ENCODE results near the gene FAM114A2. TPM values are rescaled to one million over a fixed set of nuclear protein-coding genes. Genes with fewer than 3 reads are reported as not detected.
"Not testable (repeated sequence)": the region's sequence is repeated elsewhere in the genome, so short reads cannot be mapped to it uniquely, and the experiment has no call there.

FAM114A2 gene
- total RNA-seq, 2 experiments from 2014 or later = 17.8 to 23.1 TPM

DNA sequence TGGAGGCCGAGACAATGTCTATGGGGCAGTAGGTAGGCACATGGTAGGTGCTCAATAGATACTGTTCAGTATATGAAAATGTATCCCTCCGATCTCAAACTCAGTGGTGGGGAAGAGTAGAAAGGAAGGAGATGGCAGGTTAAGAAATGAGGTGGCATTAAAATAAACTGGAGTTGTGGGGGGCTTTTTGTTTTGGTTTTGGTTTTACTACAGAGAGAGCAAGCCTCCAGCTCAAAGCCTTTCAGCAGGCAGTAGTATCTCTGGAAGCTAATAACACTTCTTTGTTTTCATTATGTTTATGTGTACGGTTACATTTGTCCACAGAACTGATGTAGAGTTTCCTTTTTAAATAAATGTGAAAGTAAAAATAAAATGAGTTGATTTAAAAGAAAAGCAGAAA, 8.6 kb upstream of the FAM114A2 start:
- ChIA-PET POLR2A (interaction anchor here (2.5 kb wide), 1 partner anchor 8 kb away, joined by 13 read pairs; the partner anchor contains the start of genes FAM114A2 and MFAP3), CTCF (interaction anchor here (1.5 to 1.8 kb wide), 2 partner anchors 9 to 25 kb away, joined by 4 to 6 read pairs; partner anchors contain the start of genes FAM114A2 and MFAP3)
- ATAC-seq (no peak), DNase-seq (no peak)
- no peaks in the 10 kb centered on the region for H3K27me3 Mint-ChIP-seq (ENCODE audit: low read depth)
- H3K4me1 Mint-ChIP-seq (ENCODE audit: low read depth) = peaks cover 34% of the 10 kb centered on the region
- H3K27ac Mint-ChIP-seq = peak overlapping the region; percentile 14
- no peaks in the 10 kb centered on the region for H3K9me3 Mint-ChIP-seq (ENCODE audit: insufficient read depth)
- no peak overlapping the region for H3K4me3 Mint-ChIP-seq
- H3K36me3 Mint-ChIP-seq (ENCODE audit: low read depth) = peaks cover 33% of the 10 kb centered on the region

DNA sequence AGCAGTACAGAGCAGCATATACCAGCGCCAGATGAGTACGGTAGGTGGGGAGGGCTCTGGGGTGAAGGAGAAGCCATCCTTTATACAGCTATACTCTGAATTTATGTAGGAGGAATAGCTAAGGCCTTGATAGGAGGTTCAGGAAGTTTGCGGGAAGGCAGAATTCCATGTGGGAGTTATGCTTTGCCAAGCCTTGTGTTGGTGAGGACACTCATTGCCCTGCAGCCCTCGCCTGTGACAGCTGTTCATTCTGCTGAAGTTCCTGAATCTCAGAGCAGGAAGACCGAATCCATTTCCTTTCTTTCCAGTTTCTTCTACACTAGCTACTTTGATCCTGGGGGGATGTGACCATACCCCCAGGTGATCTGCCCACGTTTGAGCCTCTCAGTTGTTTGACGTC, 7.8 kb upstream of the FAM114A2 start:
- ChIA-PET CTCF (interaction anchor here (1.8 kb wide), 1 partner anchor 26 kb away, joined by 6 read pairs; no protein-coding TSS in a partner anchor), POLR2A (no interaction called here)
- no peaks in the 10 kb centered on the region for H3K9me3 Mint-ChIP-seq (ENCODE audit: insufficient read depth)
- no peak for DNase-seq
- ATAC-seq = no peak
- peaks cover 28% of the 10 kb centered on the region for H3K36me3 Mint-ChIP-seq (ENCODE audit: low read depth)
- H3K4me3 Mint-ChIP-seq = no peak overlapping the region
- peaks cover 40% of the 10 kb centered on the region for H3K4me1 Mint-ChIP-seq (ENCODE audit: low read depth)
- no peaks in the 10 kb centered on the region for H3K27me3 Mint-ChIP-seq (ENCODE audit: low read depth)
- no peak overlapping the region for H3K27ac Mint-ChIP-seq

DNA sequence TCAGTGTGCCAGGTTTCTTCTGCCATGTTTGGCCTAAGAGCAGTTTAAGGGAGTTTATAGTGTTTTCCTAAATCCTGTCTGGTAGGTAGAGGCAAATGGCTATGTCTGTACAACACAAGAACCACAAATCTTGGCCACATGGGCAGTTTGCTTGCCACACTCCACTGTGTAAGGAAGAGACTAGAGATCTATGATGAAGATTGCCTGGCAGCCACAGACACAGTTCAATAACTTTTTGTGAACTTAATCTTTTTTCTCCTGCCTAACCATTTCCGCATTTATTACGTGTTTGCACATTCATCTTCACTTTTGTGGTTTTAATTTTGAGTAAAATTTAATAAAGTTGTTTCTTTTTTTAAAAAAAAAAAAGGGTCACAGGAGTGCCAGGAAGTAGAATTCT, 5.9 kb upstream of the FAM114A2 start:
- CTCF ChIA-PET = interaction anchor here (1.5 kb wide), 1 partner anchor 14 kb away, joined by 4 read pairs; no protein-coding TSS in a partner anchor
- Mint-ChIP-seq H3K4me3 (no peak overlapping the region), H3K27me3 (ENCODE audit: low read depth) (no peaks in the 10 kb centered on the region), H3K27ac (no peak overlapping the region), H3K4me1 (ENCODE audit: low read depth) (peaks cover 54% of the 10 kb centered on the region), H3K9me3 (ENCODE audit: insufficient read depth) (no peaks in the 10 kb centered on the region), H3K36me3 (ENCODE audit: low read depth) (peaks cover 18% of the 10 kb centered on the region)
- DNase-seq (no peak), ATAC-seq (no peak)
- POLR2A ChIA-PET = no interaction called here

DNA sequence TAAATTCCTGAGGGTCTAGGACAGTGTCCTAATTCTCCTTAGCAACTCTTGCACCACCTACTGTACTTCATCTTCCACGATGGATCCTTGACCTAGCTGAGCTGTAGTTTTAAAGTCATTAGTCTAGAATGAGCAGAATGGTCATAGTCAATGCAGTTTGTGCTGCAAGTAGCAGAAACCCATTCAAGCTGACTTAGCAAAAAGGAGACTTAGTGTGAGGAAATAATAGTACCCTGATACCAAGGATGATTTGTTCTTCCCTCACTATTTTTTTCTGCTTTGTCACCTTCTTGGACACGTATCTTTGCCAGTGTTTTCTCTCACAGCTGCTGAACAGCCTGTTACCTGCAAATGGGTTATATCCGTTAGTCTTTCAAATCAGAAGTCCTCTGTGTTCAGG, 5.4 kb upstream of the FAM114A2 start:
- H3K36me3 Mint-ChIP-seq (ENCODE audit: low read depth) = peaks cover 18% of the 10 kb centered on the region
- peaks cover 59% of the 10 kb centered on the region for H3K4me1 Mint-ChIP-seq (ENCODE audit: low read depth)
- CTCF ChIA-PET = interaction anchor here (0.8 to 1.5 kb wide), 2 partner anchors 15 to 28 kb away, joined by 3 to 4 read pairs; no protein-coding TSS in a partner anchor

DNA sequence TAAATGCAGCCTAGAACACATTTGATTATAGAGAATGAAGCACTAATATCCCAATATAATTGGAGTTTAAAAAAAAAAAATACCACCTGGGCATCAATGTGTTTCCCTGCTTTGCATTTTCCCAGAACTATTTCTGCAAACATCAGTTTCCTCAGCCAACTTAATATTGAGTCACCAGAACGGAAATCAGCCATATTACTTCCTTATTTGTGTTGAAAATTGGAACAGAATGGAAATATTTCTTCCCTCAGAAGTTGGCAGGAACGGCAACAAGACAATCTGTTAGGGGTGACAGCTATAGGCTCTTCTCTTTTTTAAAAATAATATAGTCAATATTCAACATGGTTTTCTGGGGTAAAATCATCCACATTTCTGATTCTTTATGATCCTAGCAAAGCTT, 4.1 kb upstream of the FAM114A2 start:
- Mint-ChIP-seq H3K36me3 (ENCODE audit: low read depth) (peaks cover 21% of the 10 kb centered on the region), H3K27me3 (ENCODE audit: low read depth) (no peaks in the 10 kb centered on the region), H3K4me3 (no peak overlapping the region), H3K9me3 (ENCODE audit: insufficient read depth) (no peaks in the 10 kb centered on the region), H3K4me1 (ENCODE audit: low read depth) (peaks cover 63% of the 10 kb centered on the region), H3K27ac (no peak overlapping the region)
- DNase-seq = no peak
- ATAC-seq = no peak
- CTCF ChIA-PET = interaction anchor here (1.7 kb wide), 1 partner anchor 29 kb away, joined by 10 read pairs; no protein-coding TSS in a partner anchor
- POLR2A ChIA-PET = no interaction called here

More for the DNA sequence above, 5.4 kb upstream of the FAM114A2 start:
- DNase-seq (no peak), ATAC-seq (no peak)
- H3K4me3 Mint-ChIP-seq = no peak overlapping the region
- no peaks in the 10 kb centered on the region for H3K9me3 Mint-ChIP-seq (ENCODE audit: insufficient read depth)
- POLR2A ChIA-PET = no interaction called here
- no peak overlapping the region for H3K27ac Mint-ChIP-seq
- no peaks in the 10 kb centered on the region for H3K27me3 Mint-ChIP-seq (ENCODE audit: low read depth)

DNA sequence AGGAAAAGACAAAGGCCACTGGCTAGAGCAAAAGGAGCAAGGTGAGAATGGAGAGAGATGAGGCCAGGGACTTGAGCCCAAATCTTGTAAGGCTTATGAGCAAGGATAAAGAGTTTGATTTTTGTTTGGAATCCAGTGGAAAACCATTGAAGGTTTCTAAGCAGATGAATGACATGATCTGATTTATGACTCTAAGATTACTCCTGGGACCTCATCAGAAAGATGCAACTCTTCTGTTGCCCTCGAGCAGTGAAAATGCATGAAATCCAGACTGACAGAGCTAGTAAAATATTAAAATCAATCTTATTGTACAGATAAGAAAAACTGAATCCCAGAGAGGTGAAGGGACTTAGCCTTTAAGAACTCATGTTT, 734 bp upstream of the FAM114A2 start:
- ATAC-seq = no peak
- POLR2A ChIA-PET = interaction anchor here (0.6 to 2.4 kb wide), 14 partner anchors 9 to 897 kb away, joined by 3 to 16 read pairs (median 6); partner anchors contain the start of gene GALNT10
- Mint-ChIP-seq H3K27me3 (ENCODE audit: low read depth) (no peaks in the 10 kb centered on the region), H3K9me3 (ENCODE audit: insufficient read depth) (no peaks in the 10 kb centered on the region), H3K27ac (peak overlapping the region; percentile 97), H3K4me3 (peak overlapping the region; percentile 87), H3K4me1 (ENCODE audit: low read depth) (peaks cover 52% of the 10 kb centered on the region), H3K36me3 (ENCODE audit: low read depth) (peaks cover 12% of the 10 kb centered on the region)
- DNase-seq = no peak
- CTCF ChIA-PET = interaction anchor here (0.8 to 4.4 kb wide), 6 partner anchors 8 to 154 kb away, joined by 3 to 23 read pairs (median 4); no protein-coding TSS in a partner anchor

DNA sequence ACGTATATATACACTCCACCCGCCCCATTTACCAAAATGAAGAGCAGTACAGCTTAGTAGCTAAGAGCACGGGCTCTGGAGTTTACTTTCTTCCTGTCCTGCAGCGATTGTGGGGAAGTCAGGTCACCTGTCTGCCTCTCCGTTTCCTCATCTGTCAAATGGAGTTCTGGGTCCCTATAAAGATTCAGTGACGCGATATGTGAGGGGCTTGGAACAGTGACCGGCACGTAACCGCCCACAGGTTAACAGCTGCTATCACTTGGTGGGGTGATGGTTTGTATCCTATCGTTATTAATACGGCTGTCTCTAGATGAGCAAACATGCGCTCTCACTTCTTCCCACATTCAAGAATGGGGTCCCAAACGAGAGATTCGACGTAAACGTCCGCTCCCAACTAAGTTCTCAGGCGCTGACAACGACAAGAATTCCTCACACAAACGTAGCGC, 426 bp downstream of the FAM114A2 start:
- Mint-ChIP-seq H3K36me3 (ENCODE audit: low read depth) (peaks cover 12% of the 10 kb centered on the region), H3K27ac (peak overlapping the region; percentile 97), H3K4me3 (peak overlapping the region; percentile 87), H3K4me1 (ENCODE audit: low read depth) (peaks cover 44% of the 10 kb centered on the region), H3K27me3 (ENCODE audit: low read depth) (no peaks in the 10 kb centered on the region), H3K9me3 (ENCODE audit: insufficient read depth) (no peaks in the 10 kb centered on the region)
- POLR2A ChIA-PET = interaction anchor here (0.7 to 2.4 kb wide), 16 partner anchors 10 to 898 kb away, joined by 3 to 16 read pairs (median 4); partner anchors contain the start of gene GALNT10
- DNase-seq = peak; percentile 63
- CTCF ChIA-PET = interaction anchor here (0.8 to 4.4 kb wide), 6 partner anchors 10 to 73 kb away, joined by 3 to 23 read pairs (median 4); no protein-coding TSS in a partner anchor
- peak; percentile 62 for ATAC-seq

DNA sequence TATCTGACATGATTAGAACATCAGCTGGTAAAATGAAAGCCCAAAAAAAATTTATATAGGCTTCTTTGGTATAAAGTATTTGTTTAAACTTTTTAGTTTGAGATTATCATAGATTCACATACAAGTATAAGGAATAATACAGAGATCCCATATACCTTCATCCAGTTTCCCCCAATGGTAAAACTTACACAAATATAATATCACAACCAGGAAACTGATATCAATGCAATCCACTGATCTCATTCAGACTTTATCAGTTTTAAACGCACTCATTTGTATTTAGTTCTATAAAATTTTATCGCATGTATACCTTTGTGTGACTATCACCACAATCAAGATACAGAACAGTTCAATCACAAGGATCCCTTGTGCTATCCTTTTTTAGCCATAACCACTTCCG, 3.8 kb downstream of the FAM114A2 start:
- H3K4me3 Mint-ChIP-seq = no peak overlapping the region
- H3K36me3 Mint-ChIP-seq (ENCODE audit: low read depth) = peaks cover 24% of the 10 kb centered on the region
- no peak for ATAC-seq
- peaks cover 24% of the 10 kb centered on the region for H3K4me1 Mint-ChIP-seq (ENCODE audit: low read depth)
- DNase-seq = no peak
- no peak overlapping the region for H3K27ac Mint-ChIP-seq
- H3K9me3 Mint-ChIP-seq (ENCODE audit: insufficient read depth) = no peaks in the 10 kb centered on the region
- CTCF ChIA-PET = interaction anchor here (1.0 kb wide), 1 partner anchor 36 kb away, joined by 3 read pairs; no protein-coding TSS in a partner anchor
- H3K27me3 Mint-ChIP-seq (ENCODE audit: low read depth) = no peaks in the 10 kb centered on the region
- POLR2A ChIA-PET = no interaction called here

DNA sequence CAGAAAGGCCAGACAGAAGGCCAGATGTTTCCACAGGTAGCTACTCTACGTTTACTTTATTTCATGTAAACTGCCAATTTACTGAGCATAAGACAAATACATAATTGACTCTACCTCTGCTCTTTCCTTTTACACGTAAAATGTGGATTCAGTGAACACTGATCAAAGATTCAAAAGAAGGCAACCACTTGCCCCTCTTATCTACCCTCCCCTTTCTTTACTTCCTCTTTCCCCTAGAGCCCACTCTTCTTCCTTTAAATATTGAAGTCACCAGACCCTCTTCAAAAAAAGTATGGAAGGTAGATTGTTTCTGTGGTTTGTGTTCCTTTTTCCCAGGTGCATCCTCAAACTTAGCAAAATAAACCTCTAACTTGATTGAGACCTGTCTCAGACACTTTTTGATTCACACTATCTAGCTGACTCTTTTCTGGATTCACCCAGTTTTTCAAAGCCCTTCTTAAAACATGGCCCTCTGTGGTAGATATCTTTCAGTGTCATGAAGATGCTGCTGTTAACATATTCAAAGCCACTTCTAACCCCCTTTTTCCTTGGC, 6.7 kb downstream of the FAM114A2 start:
- peaks cover 21% of the 10 kb centered on the region for H3K36me3 Mint-ChIP-seq (ENCODE audit: low read depth)
- no peaks in the 10 kb centered on the region for H3K27me3 Mint-ChIP-seq (ENCODE audit: low read depth)
- H3K27ac Mint-ChIP-seq = no peak overlapping the region
- DNase-seq = no peak
- POLR2A ChIA-PET = interaction anchor here (0.5 kb wide), 1 partner anchor 429 kb away, joined by 3 read pairs; no protein-coding TSS in a partner anchor
- no peak overlapping the region for H3K4me3 Mint-ChIP-seq
- peaks cover 3% of the 10 kb centered on the region for H3K4me1 Mint-ChIP-seq (ENCODE audit: low read depth)
- ATAC-seq = no peak
- CTCF ChIA-PET = no interaction called here
- no peaks in the 10 kb centered on the region for H3K9me3 Mint-ChIP-seq (ENCODE audit: insufficient read depth)

DNA sequence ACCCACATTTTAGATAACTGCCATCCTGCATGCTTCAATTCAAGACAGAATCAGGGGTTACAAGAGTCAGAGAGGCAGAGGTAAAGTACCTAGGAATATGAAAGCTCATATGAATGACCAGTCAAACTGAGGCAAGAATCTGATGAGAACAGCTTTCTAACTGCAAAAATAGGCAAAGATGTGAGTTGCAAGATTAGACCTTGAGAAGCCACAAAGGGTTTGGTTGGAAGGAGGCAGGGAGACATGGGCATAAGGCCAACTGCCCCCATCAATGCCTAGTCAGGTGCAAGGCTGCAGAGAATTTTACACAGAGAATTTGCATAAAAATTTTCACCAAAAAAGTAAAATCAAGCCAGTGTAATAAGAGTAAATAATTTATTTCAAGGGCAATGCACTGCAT, 12.8 kb downstream of the FAM114A2 start:
- H3K36me3 Mint-ChIP-seq (ENCODE audit: low read depth) = peaks cover 28% of the 10 kb centered on the region
- H3K4me1 Mint-ChIP-seq (ENCODE audit: low read depth) = no peaks in the 10 kb centered on the region
- DNase-seq = no peak
- no peak overlapping the region for H3K4me3 Mint-ChIP-seq
- H3K27me3 Mint-ChIP-seq (ENCODE audit: low read depth) = no peaks in the 10 kb centered on the region
- H3K9me3 Mint-ChIP-seq (ENCODE audit: insufficient read depth) = no peaks in the 10 kb centered on the region
- ChIA-PET POLR2A (no interaction called here), CTCF (interaction anchor here (1.2 kb wide), 1 partner anchor 13 kb away, joined by 4 read pairs; the partner anchor contains the start of genes FAM114A2 and MFAP3)
- H3K27ac Mint-ChIP-seq = no peak overlapping the region
- ATAC-seq = no peak

DNA sequence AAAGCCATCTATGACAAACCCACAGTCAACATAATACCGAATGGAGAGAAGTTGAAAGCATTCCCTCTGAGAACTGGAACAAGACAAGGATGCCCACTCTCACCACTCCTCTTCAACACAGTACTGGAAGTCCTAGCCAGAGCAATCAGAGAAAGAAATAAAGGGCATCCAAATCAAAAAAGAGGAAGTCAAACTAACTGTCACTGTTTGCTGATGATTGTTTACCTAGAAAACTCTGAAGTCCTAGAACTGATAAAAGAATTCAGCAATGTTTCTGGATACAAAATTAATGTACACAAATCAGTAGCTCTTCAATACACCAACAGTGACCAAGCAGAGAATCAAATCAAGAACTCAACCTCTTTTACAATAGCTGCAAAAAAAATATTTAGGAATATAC, 19.8 kb downstream of the FAM114A2 start:
- CTCF ChIA-PET; DNase-seq; H3K27ac Mint-ChIP-seq; POLR2A ChIA-PET; H3K27me3 Mint-ChIP-seq (ENCODE audit: low read depth); H3K4me1 Mint-ChIP-seq (ENCODE audit: low read depth); ATAC-seq; H3K4me3 Mint-ChIP-seq; H3K9me3 Mint-ChIP-seq (ENCODE audit: insufficient read depth): not testable (repeated sequence)
- peaks cover 51% of the 10 kb centered on the region for H3K36me3 Mint-ChIP-seq (ENCODE audit: low read depth)

DNA sequence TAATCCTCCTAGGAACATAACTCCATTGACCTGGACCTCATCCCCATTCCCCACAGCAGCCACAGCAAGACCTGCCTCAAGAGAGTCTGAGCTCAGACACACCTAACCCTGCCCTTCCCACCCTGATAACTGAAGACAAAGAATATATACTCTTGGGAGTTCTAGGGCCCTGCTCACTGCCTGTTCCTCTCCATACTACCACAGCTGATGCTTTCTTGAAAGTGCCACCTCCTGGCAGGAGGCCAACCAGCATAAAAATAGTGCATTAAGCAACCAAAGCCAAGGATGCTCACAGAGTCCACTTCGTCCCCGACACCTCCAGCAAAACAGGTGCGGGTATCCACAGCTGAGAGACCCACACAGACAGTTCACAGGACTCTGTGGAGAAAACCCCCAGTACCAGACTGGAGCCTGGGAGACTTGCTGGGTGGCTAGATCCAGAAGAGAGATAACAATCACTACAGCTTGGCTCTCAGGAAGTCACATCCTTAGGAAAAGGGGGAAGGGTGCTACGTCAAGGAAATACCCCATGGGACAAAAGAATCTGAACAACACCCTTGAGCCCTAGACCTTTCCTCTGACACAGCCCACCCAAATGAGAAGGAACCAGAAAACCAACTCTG, 23.5 kb downstream of the FAM114A2 start:
- Mint-ChIP-seq H3K4me3 (no peak overlapping the region), H3K36me3 (ENCODE audit: low read depth) (peaks cover 31% of the 10 kb centered on the region), H3K27ac (no peak overlapping the region), H3K9me3 (ENCODE audit: insufficient read depth) (no peaks in the 10 kb centered on the region), H3K4me1 (ENCODE audit: low read depth) (no peaks in the 10 kb centered on the region), H3K27me3 (ENCODE audit: low read depth) (no peaks in the 10 kb centered on the region)
- CTCF ChIA-PET = no interaction called here
- DNase-seq (no peak), ATAC-seq (no peak)
- POLR2A ChIA-PET = no interaction called here
